GM19372 (cell line): ENCODE measurements around the gene RAB3GAP2.
"Not testable (repeated sequence)": the region's sequence is repeated elsewhere in the genome, so short reads cannot be mapped to it uniquely, and the experiment has no call there.

Experiments
- ATAC-seq: cut with Tn5 transposase; IDR thresholded peaks from one replicate; pipeline ENCODE4 v1.9.1; 2021; ENCODE audit warnings: mild to moderate bottlenecking, low read depth, moderate library complexity; ENCODE audit not compliant: unreplicated experiment

The RAB3GAP2 gene

DNA sequence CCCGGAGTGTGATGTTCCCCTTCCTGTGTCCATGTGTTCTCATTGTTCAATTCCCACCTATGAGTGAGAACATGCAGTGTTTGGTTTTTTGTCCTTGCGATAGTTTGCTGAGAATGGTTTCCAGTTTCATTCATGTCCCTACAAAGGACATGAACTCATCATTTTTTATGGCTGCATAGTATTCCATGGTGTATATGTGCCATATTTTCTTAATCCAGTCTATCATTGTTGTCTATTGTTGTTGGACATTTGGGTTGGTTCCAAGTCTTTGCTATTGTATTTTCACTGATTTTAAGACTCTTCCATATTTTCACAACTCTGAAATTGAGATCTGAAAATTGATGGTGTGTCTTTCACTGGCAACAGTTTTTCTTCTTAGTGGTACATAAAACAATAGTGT is 67.5 kb downstream of the RAB3GAP2 start:
- ATAC-seq, result not testable (repeated sequence)

DNA sequence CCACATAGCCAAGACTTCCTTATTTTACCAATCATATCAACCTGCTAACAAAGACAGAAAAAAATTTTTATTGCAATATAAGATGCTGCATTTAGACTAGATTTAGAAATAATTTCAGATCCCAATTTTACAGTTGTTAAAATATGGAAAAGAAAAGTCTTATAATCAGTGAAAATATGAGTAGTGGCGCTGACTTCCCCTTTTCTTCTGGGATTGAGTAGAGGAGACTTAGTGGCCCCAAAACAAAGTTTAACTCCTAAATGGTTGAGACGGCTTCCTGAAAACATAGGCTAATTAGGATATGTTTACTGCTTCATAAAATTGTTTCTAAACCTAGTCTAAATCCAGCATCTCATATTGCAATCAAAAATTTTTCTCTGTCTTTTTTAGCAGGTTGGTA is 68.4 kb downstream of the RAB3GAP2 start:
- ATAC-seq, result no peak

DNA sequence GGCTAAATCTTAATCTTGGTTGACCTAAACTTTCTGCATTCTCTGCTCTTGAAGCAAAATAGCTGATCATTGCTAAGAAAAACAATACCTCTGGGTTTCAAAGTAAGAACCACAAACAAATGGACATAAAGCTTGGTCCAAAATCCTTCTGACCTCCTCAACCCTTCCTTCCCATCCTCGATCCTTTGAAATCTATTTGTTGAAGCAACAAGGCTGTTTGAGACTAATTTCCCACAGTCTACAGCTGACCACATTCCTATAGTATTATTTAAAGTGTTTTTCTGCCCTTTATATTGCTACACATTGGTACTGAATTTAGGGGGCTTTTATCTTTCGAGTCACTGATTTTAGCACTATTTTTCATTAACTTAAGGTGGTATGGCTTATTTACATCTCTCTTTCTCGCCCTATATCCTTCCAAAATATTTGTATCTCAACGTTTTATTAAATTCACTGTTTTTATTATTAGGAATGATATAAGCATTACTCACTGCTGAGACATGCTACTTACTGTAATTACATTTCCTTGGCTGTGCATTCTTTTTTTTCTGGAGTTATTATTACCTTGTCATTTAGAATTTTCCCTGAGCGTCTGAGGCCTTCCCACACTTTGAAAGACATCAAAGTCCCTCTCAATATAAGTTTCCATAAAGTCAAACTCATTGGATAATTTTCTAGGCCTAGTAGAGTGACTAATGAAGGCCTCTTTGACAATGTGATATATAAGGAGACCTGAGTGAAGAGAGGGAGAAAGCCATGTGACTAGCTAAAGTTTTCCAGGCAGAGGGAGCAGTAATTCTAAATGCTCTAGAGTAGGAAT is 73.9 kb downstream of the RAB3GAP2 start:
- ATAC-seq, result no peak

DNA sequence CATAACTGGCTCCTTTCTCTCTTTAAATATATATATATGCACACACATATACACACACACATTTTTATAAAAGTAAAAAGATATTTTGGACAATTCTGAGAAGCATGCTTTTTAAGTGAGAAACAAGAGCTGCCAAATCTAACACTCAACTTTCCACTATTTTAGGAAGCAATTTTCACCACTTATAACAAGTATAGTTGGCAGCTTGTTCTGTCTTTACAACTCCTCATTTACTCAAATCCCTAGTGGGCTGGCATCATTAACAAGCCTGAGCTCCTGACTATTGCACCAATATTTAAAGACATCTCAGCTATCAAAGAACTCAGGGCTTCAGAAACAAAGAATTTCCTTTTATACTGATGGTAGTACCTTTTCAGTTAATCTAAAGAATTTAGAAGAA is 76.6 kb downstream of the RAB3GAP2 start:
- no peak for ATAC-seq

DNA sequence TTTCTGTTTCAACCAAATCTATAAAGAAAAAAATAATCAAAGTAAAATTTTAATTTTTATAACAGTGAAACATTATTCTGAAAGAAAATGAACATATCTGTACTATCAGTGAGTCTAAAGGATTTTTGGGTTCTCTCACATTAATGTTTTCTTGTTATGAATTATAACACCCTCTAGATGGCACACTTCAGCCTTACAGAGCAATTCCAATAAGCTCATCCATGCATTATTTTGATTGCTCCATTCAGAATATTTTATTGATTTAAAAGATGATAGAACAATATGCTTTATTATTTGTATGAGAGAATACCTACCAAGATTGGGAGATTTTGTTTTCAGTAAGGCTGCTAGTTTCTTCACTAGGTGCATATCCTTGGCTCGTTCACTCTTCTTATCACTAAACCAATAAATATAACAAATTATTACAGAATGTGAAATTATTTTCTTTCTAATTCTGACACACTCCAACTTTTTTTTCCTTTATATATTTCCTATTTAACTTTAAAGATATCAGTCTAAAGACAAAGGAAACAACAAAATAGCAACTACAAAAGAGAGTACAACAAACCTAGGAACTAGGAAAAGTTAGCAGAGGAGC is 82.4 kb downstream of the RAB3GAP2 start:
- ATAC-seq, result no peak

DNA sequence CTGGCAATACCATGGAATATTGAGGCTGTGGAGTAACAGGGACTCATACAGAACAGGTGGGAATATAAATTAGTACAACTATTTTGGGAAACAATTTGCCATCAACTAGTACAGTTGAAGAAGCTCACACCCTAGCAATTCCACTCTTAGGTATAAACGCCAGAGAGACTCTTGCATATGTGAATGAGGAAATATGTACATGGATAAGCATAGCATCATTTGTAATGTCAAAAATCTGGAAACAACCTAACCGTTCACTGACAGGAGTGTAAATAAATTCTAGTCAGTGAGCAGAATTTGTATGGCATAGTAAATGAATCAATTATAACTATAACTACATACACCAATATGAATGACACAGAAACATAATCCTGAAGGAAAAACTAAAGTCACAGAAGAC is 83.7 kb downstream of the RAB3GAP2 start:
- no peak for ATAC-seq

DNA sequence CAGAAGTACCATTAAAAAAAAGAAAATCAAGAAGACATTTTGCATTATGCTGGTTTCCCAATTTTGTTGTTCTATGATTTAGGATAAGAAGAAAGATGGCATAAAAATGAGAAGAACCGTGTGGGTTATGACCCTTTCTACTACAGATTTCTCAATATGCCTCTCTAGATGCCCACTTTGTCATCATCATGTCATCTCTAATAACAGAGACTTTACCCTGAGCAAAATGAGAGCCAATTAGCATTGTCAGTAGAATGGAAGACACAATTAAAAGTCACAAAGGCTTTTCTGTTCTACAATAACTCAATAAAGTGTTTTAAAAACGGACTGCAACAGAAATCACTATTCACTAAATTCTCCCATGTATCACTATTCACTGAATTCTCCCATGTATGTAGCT is 85.5 kb downstream of the RAB3GAP2 start:
- ATAC-seq, result no peak

DNA sequence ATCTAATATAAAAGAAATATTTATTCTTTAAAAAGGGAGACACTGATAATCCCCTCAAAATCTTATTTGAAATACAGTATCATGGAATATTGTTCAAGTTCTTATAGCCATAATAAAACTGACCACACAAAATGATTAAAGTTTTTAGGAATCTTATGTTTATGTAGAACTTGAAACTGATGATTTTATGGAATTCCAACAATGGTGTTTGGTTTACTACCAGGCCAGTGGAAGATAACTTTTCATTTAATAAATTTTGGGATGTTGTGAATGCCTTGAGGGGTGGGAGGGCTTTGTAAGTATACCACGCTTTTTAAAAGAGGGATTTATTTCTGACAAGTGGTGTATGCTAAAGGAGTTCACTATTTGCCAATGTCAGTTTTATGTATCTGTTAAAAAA is 87.7 kb downstream of the RAB3GAP2 start:
- no peak for ATAC-seq

DNA sequence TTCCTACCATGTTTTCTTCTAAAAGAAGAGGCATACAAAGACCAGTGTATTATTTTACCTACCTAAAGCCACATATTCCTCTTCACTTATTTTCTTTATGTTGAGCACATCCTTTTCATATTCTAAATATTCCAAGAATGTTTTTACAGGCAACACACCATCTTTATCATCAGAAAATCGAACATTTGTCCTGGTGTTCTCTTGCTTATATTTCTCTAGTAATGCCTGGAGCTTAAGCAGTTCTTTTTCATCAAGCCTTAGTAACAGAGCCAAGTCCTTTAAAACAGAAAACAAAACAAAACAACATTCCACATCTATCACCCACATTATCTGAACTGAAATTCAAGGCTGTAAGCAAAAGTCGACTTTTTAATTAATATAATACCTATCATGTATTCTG is 89.6 kb downstream of the RAB3GAP2 start:
- no peak for ATAC-seq

DNA sequence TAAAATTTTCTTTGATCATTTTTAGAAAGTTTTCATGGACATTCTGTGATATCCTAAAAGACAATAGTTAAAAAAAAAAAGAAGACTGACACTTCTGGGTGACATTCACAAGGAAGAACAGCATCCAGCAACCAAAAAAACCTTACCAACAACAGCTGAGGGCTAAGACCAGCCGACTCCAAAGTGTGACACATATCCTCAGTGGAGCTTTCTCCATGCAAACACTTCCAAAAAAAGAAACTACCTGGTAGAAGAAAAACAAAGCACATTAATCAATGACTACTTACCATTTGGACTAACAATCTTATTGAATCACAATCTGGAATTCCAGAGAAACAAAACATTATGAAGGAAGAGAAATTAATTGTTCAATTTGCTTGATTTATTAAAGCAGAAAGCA is 90.1 kb downstream of the RAB3GAP2 start:
- ATAC-seq, result no peak

DNA sequence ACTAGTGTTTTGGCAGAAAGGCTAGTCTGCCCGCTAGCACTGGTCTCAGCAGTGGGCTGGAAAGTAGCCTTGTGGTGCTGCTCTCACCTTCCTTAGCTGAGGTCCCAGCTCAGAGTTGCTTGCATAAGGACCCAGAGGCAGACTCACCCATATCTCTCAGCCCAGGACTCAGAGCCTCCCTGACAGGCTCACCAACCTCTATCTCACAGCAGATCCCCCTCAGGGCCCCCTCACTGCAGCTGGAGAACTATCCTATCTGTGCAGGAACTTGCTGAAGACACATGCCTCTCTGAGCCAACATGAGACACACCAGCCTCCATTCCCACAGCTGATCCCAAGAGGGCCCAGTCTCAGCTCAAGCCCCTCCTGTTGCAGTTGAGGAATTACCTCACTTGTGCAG is 95.7 kb downstream of the RAB3GAP2 start:
- ATAC-seq, result no peak

DNA sequence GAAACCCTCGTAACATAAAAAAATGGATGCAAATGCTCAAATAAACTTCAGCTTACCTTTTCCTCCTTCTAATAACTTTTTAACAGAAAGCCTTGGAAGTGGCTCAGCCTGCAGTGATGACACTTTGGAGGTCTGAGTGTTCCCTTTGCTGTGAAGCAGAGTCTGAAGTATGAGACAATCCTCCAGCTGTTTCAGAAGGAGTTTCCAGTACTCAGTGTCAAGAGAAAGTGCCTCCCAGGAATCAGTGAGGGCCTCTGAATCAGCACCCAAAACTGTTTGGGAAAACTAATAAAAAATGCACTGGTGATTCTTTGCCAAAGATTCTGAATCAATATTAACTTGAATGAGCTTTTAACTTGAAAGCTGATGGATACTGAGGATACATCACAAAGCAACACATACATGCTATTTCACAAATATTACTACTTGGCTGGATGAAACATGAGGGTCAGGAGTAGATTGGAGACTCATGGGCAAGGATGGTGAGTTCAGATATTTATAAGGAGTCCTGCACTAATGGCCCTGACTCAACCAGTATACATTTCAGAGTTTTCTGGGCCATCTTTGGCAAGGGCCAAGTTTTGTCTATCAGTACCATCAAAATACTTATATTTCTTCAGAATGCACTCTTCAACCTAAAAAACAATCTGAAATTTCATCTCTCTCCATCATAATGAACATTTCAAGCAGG is 101.3 kb downstream of the RAB3GAP2 start:
- no peak for ATAC-seq

DNA sequence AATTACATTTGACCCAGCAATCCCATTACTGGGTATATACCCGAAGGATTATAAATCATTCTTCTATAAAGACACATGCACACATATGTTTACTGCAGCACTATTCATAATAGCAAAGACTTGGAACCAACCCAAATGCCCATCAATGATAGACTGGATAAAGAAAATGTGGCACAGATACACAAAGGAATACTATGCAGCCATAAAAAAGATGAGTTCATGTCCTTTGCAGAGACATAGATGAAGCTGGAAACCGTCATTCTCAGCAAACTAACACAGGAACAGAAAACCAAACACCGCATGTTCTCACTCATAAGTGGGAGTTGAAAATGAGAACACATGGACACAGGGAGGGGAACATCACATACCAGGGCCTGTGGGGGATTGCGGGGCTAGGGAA is 102.4 kb downstream of the RAB3GAP2 start:
- ATAC-seq, result not testable (repeated sequence)

DNA sequence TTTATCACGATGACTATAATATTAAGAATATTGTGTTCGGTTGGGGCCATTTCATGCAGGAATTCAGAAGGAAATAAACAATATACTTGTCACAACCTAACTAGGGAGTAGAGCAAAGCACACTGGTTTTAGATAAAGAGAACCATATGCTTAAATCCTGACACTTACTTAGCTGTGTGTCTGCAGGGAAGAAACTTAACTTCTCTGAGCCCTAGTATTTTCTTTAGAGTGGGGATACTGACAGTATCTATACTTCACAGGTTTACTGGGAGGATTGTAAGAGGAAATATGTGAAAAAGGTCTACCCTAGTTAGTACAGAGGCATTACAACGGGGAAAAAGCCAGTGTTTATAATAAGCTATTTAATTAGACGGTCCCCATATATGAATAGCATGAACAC is 105.4 kb downstream of the RAB3GAP2 start:
- no peak for ATAC-seq

DNA sequence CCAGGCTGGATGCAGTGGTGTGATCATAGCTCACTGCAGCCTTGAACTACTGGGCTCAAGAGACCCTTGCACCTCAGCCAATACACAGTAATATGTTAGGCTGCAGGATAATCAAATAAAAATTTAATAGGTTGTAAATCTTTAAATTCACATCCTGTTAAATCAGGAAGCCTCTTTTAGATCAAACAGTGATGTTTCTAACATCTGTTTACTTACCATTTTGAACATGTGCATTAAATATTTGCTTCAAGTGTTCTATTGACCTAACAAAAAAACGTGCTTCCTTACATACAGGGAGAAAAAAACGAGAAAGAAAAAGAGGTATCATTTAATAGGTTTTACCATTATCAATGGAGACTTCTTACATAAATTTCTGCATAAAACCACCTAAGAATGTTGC is 107.7 kb downstream of the RAB3GAP2 start:
- no peak for ATAC-seq

DNA sequence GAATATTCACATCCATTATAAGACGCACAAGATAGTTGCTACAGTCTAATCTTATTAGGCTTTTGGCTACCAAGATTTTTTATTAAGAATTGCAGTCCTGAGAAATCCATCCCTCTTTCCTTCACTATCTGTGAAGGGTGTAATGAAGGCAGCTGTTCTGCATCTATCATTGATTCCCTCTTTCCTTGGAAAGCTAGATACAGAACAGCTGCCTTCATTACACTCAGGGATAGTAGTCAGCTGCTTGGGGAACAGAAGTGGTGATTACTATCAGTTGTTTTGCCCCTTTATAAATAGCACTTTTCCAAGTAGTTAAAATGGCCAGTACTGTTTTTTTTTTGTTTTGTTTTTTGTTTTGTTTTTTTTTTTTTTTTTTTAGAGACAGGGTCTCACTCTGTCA is 108.1 kb downstream of the RAB3GAP2 start:
- ATAC-seq, result no peak

DNA sequence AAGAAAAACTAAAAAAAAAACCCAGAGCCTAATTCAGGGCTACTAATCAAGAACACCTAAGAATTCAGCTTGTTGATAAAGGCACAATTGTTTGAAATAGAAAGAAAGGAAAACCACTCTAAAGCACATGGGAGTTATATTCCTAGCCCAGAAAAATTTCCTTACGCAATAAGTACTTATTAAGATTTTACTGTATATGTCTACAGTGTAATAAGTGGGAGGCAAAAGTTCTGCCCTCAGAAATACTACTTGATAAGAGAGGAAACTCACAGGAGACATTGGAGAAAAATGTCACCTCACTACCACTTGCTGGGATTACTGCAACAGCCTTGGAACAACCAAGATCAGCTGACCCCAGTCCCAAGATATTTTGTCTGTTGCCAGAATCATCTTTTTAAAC is 112.2 kb downstream of the RAB3GAP2 start:
- ATAC-seq, result no peak

DNA sequence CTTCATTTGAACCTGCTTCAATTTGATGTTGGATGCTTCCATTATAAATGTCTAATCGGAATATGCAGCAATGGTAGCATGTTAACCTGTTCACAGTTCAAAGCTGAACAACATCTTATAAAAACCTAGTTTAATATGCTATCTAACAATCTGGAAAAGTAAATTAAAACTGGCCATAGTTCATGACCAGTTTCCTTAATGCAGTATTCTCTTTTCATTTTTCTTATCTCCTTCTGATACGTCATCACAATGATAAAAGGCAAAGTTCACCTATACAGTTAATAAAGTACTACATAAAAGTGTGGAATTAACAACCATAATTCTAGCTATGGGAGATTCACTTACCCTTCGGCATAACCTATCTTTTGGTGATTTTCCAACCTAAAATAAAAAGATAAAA is 113.2 kb downstream of the RAB3GAP2 start:
- no peak for ATAC-seq

DNA sequence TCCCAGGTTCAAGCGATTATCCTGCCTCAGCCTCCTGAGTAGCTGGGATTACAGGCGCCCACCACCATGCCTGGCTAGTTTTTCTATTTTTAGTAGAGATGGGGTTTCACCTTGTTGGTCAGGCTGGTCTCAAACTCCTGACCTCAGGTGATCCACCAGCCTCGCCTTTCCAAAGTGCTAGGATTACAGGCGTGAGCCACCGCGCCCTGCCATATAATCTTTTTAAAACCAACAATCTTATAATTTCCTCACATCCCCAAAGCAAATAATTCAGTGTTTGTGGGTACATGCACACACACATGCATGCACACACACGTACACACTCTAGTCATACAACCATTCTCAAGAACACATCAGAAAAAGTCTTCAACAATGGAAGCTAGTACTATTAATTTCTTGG is 113.7 kb downstream of the RAB3GAP2 start:
- ATAC-seq, result not testable (repeated sequence)

DNA sequence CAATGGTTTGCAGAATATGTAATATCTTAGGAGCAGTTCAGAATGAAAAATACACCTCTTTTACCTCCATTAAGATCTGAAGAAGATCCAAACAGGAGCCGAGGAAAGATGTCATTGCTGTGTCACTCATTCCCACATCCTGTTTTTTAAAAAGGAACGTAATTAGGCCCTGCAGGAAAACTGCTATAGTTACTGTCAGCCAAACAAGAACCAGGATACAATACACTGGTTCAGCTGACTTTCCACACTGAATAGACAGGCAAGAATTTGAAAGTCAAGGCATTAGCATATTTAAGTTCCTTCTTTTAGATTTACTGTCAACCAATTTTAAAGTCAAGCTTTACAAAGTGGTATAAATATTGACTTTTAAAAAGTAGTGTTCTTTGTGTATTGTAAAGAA is 114.5 kb downstream of the RAB3GAP2 start:
- no peak for ATAC-seq

DNA sequence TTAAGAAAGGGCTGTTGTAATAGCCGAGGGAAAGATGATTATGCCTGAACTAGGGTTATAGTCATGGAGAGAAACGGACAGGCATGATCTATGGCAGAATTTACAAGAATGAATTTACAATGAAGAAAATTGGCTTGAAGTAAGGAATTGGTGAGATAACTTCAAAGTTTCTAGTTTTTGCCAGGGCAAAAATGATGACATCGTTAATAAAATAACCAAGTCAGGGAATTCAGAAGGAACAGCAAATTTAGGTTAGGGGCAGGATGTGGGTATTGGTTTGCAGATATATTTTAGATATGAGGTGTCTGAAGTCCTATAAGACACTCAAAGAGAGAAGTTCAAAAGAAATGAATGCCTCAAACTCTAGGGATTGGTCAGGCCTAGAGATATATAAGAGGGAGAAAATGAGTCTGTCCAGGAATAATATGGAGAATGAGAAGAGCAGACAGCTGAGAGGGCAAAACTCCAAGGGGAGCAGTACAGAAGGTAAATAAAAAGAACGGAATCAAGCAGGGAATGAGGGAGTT is 115.6 kb downstream of the RAB3GAP2 start:
- no peak for ATAC-seq

DNA sequence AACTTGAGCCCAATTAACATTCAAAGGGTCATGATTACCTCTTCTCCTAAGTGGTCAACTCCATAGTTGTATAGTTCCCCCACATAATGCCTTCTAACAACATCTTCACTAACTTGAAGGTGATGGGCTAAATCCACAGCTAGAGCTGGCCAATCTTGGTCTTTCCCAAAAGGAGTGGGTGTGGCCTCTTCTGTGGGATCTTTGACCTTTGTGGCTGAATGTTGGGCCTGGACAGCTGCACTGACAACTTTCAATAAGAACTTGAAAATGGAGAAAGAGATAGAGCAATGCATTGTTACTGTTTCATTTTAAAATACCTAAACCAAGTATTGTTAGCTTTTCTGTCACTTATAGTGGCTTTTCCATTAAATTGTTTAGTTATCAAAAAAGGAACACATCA is 119.1 kb downstream of the RAB3GAP2 start:
- no peak for ATAC-seq
